Measurements from ENCODE around the gene DEAF1. TPM values are rescaled to one million over a fixed set of nuclear protein-coding genes. Genes with fewer than 3 reads are reported as not detected.

The DEAF1 gene
- total and polyA plus RNA-seq, 10 of the 15 experiments (the other 5 are each of a cell fraction or from before 2014, with no cell fraction given) = 0.68 to 51.3 (median 25.9) TPM

DNA sequence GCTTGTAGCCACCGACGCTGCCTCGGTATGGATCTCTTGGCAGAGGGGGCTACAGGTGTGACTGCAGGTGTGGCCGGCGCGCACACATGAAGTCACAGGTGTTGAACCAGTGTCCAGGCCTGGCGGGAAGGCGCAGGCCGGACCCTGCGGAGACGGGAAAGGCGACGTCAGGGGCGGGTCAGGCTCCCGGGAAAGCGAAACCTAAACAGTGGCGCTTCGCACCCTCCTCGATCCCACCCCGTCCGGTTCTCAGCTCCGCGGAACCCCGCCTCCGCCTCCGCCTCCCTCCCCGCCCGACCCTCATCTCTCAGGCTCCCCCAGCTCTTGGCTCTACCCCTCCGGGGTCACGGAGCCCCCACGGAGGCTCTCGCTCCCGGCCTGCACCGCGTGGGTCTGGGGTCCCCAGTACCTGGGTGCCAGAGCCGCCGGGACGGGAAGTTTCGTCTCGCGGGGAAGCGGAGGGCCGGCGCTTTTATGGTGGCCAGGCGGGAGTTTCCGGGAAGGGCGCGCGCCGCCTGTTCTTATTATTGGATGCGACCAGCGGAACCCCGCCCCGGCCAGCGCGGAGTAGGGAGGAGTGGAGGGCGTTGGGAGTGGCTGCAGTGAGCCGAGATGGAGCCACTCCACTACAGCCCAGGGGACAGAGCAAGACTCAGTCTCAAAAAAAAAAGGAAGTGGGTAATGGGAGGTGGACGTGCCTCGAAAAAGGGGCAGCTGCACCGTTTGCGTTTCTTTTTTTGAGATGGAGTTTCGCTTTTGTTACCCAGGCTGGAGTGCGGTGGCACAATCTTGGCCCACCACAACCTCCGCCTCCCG lies 79.3 kb downstream of the DEAF1 start, which contains the start of gene IRF7 (continued):
- TF ChIP-seq FOS (IDR thresholded peaks at IDR 0.05; ENCODE audit: borderline replicate concordance, extremely low read depth, insufficient read length) (no peak), EP300 (IDR thresholded peaks at IDR 0.05; ENCODE audit: borderline replicate concordance in 1 of 2, control insufficient read depth in 1 of 2, low read depth in 2 of 2, low read length in 2 of 2) (peak in 1 of 2 experiments; percentile 11; a peak in 1 of 4 replicates), ZNF207 (IDR thresholded peaks at IDR 0.05; ENCODE audit: borderline replicate concordance) (no peak), SIN3A (IDR thresholded peaks at IDR 0.05; ENCODE audit: low read depth, low read length) (0 out of 2 replicates have a peak, but pooled peaks have one; percentile 1), SMARCA5 (IDR thresholded peaks at IDR 0.05) (0 out of 2 replicates have a peak, but pooled peaks have one; percentile 57), SREBF1 (IDR thresholded peaks at IDR 0.05; ENCODE audit: low read length) (no peak), MTA2 (IDR thresholded peaks at IDR 0.05; ENCODE audit: low read depth) (no peak), RCOR1 (conservative IDR thresholded peaks at IDR 0.05; ENCODE audit: low read depth, low read length) (no peak), RUNX3 (IDR thresholded peaks at IDR 0.05; ENCODE audit: low read length) (peak; percentile 51; the same call in 1 of the 2 replicates), NBN (IDR thresholded peaks at IDR 0.05) (peak; percentile 83), SP1 (IDR thresholded peaks at IDR 0.05; ENCODE audit: low read depth, low read length) (no peak), NR2F1 (conservative IDR thresholded peaks at IDR 0.05) (peak; percentile 37; the same call in 1 of the 2 replicates), FOXK2 (IDR thresholded peaks at IDR 0.05) (no peak), RELA (IDR thresholded peaks at IDR 0.05; ENCODE audit: borderline replicate concordance, partially characterized antibody) (peak; percentile 69), HCFC1 (IDR thresholded peaks at IDR 0.05; ENCODE audit: low read length) (peak; percentile 18; the same call in 1 of the 2 replicates)
- TF ChIP-seq, protein P1, sequence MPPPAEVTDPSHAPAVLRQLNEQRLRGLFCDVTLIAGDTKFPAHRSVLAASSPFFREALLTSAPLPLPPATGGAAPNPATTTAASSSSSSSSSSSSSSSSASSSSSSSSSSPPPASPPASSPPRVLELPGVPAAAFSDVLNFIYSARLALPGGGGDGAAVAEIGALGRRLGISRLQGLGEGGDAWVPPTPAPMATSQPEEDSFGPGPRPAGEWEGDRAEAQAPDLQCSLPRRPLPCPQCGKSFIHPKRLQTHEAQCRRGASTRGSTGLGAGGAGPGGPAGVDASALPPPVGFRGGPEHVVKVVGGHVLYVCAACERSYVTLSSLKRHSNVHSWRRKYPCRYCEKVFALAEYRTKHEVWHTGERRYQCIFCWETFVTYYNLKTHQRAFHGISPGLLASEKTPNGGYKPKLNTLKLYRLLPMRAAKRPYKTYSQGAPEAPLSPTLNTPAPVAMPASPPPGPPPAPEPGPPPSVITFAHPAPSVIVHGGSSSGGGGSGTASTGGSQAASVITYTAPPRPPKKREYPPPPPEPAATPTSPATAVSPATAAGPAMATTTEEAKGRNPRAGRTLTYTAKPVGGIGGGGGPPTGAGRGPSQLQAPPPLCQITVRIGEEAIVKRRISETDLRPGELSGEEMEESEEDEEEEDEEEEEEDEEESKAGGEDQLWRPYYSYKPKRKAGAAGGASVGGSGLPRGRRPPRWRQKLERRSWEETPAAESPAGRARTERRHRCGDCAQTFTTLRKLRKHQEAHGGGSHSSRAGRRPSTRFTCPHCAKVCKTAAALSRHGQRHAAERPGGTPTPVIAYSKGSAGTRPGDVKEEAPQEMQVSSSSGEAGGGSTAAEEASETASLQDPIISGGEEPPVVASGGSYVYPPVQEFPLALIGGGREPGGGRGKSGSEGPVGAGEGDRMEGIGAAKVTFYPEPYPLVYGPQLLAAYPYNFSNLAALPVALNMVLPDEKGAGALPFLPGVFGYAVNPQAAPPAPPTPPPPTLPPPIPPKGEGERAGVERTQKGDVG (CRISPR knock-in tag; IDR thresholded peaks at IDR 0.05) = no peak
- TF ChIP-seq, protein P2, sequence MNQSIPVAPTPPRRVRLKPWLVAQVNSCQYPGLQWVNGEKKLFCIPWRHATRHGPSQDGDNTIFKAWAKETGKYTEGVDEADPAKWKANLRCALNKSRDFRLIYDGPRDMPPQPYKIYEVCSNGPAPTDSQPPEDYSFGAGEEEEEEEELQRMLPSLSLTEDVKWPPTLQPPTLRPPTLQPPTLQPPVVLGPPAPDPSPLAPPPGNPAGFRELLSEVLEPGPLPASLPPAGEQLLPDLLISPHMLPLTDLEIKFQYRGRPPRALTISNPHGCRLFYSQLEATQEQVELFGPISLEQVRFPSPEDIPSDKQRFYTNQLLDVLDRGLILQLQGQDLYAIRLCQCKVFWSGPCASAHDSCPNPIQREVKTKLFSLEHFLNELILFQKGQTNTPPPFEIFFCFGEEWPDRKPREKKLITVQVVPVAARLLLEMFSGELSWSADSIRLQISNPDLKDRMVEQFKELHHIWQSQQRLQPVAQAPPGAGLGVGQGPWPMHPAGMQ (IDR thresholded peaks at IDR 0.05; ENCODE audit: borderline replicate concordance) = no peak
- TF ChIP-seq, protein P3, sequence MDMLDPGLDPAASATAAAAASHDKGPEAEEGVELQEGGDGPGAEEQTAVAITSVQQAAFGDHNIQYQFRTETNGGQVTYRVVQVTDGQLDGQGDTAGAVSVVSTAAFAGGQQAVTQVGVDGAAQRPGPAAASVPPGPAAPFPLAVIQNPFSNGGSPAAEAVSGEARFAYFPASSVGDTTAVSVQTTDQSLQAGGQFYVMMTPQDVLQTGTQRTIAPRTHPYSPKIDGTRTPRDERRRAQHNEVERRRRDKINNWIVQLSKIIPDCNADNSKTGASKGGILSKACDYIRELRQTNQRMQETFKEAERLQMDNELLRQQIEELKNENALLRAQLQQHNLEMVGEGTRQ (IDR thresholded peaks at IDR 0.05; ENCODE audit: borderline replicate concordance, low read depth, low read length) = no peak
- TF ChIP-seq, protein P4, sequence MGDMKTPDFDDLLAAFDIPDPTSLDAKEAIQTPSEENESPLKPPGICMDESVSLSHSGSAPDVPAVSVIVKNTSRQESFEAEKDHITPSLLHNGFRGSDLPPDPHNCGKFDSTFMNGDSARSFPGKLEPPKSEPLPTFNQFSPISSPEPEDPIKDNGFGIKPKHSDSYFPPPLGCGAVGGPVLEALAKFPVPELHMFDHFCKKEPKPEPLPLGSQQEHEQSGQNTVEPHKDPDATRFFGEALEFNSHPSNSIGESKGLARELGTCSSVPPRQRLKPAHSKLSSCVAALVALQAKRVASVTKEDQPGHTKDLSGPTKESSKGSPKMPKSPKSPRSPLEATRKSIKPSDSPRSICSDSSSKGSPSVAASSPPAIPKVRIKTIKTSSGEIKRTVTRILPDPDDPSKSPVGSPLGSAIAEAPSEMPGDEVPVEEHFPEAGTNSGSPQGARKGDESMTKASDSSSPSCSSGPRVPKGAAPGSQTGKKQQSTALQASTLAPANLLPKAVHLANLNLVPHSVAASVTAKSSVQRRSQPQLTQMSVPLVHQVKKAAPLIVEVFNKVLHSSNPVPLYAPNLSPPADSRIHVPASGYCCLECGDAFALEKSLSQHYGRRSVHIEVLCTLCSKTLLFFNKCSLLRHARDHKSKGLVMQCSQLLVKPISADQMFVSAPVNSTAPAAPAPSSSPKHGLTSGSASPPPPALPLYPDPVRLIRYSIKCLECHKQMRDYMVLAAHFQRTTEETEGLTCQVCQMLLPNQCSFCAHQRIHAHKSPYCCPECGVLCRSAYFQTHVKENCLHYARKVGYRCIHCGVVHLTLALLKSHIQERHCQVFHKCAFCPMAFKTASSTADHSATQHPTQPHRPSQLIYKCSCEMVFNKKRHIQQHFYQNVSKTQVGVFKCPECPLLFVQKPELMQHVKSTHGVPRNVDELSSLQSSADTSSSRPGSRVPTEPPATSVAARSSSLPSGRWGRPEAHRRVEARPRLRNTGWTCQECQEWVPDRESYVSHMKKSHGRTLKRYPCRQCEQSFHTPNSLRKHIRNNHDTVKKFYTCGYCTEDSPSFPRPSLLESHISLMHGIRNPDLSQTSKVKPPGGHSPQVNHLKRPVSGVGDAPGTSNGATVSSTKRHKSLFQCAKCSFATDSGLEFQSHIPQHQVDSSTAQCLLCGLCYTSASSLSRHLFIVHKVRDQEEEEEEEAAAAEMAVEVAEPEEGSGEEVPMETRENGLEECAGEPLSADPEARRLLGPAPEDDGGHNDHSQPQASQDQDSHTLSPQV (IDR thresholded peaks at IDR 0.05) = no peak

Measured in GM12878 (cell line).